ENCODE measurements around the gene CCDC152. TPM values are rescaled to one million over a fixed set of nuclear protein-coding genes. Genes with fewer than 3 reads are reported as not detected.

Gene CCDC152
- total RNA-seq, 1 experiment from 2014 or later = 11.2 TPM

DNA sequence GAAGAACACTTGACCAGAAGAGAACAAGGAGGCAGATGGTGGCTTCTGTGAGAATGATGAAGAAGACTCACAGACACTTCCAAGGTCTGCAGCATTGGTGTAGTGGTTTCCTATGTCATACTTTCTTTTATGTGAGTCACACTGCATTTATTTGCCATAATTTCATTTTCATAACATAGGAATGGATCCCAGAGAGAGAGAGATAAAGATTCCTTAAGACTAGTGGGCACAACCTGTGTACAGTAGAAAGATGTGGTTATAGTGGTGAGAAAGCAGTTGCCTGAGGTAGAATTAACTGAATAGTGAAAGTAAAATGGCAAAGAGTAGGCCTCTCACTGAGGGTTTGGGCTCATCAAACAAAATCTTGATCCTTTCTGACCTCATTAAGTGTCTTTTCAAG, 7.6 kb upstream of the CCDC152 start:
- intact Hi-C loops (cut with micrococcal nuclease; ENCODE audit: unreplicated experiment) = no loop called here
- TF ChIP-seq, protein P1, sequence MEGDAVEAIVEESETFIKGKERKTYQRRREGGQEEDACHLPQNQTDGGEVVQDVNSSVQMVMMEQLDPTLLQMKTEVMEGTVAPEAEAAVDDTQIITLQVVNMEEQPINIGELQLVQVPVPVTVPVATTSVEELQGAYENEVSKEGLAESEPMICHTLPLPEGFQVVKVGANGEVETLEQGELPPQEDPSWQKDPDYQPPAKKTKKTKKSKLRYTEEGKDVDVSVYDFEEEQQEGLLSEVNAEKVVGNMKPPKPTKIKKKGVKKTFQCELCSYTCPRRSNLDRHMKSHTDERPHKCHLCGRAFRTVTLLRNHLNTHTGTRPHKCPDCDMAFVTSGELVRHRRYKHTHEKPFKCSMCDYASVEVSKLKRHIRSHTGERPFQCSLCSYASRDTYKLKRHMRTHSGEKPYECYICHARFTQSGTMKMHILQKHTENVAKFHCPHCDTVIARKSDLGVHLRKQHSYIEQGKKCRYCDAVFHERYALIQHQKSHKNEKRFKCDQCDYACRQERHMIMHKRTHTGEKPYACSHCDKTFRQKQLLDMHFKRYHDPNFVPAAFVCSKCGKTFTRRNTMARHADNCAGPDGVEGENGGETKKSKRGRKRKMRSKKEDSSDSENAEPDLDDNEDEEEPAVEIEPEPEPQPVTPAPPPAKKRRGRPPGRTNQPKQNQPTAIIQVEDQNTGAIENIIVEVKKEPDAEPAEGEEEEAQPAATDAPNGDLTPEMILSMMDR (conservative IDR thresholded peaks at IDR 0.05; ENCODE audit: low read depth, low read length) = no peak
- TF ChIP-seq EZH2 (IDR thresholded peaks at IDR 0.05; ENCODE audit: borderline replicate concordance, low read depth, low read length, poor library complexity, severe bottlenecking) = no peak
- no peak overlapping the region for H3K4me3 ChIP-seq (ENCODE audit: low read depth, low read length, poor library complexity, severe bottlenecking)
- peaks cover 4% of the 10 kb centered on the region for H3K4me1 ChIP-seq (ENCODE audit: insufficient read depth, low read length, poor library complexity, severe bottlenecking)
- H3K27ac ChIP-seq (ENCODE audit: low read depth, low read length, poor library complexity, severe bottlenecking) = no peak overlapping the region
- ChIA-PET CTCF (no interaction called here), POLR2A (ENCODE audit: low non-redundant PET) (no interaction called here)
- H3K9me3 ChIP-seq (ENCODE audit: low read depth, low read length, poor library complexity, severe bottlenecking) = no peaks in the 10 kb centered on the region
- H3K27me3 ChIP-seq (replicated peaks; ENCODE audit: insufficient read depth, low read depth, low read length, poor library complexity) = no peaks in the 10 kb centered on the region
- DNase-seq (ENCODE audit: low spot score) = no peak
- no TSS peak for BruUV-seq (replicated peaks)
- no peaks in the 10 kb centered on the region for H3K36me3 ChIP-seq (ENCODE audit: insufficient read depth, low read length, poor library complexity, severe bottlenecking)

DNA sequence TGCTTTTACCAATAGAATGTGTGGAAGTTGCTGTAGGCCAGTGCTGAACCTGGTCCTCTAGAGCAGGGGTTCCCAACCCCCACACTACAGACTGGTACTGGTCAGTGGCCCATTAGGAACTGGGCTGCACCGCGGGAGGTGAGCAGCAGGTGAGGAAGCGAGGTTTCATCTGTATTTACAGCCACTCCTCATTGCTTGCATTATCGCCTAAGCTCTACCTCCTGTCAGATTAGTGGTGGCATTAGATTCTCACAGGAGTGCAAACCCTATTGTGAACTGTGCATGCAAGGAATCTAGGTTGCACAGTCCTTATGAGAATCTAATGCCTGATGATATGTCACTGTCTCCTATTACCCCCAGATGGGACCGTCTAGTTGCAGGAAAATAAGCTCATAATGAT, 6.1 kb upstream of the CCDC152 start:
- no peaks in the 10 kb centered on the region for H3K36me3 ChIP-seq (ENCODE audit: insufficient read depth, low read length, poor library complexity, severe bottlenecking)
- CTCF ChIA-PET = no interaction called here
- H3K4me1 ChIP-seq (ENCODE audit: insufficient read depth, low read length, poor library complexity, severe bottlenecking) = peaks cover 4% of the 10 kb centered on the region
- intact Hi-C loops (cut with micrococcal nuclease; ENCODE audit: unreplicated experiment) = no loop called here
- no peaks in the 10 kb centered on the region for H3K9me3 ChIP-seq (ENCODE audit: low read depth, low read length, poor library complexity, severe bottlenecking)
- H3K27me3 ChIP-seq (replicated peaks; ENCODE audit: insufficient read depth, low read depth, low read length, poor library complexity) = no peaks in the 10 kb centered on the region
- no peak overlapping the region for H3K27ac ChIP-seq (ENCODE audit: low read depth, low read length, poor library complexity, severe bottlenecking)
- BruUV-seq (replicated peaks) = no TSS peak
- H3K4me3 ChIP-seq (ENCODE audit: low read depth, low read length, poor library complexity, severe bottlenecking) = no peak overlapping the region
- POLR2A ChIA-PET (ENCODE audit: low non-redundant PET) = no interaction called here
- no peak for DNase-seq (ENCODE audit: low spot score)
- TF ChIP-seq, protein P1 (conservative IDR thresholded peaks at IDR 0.05; ENCODE audit: low read depth, low read length) = no peak
- TF ChIP-seq EZH2 (IDR thresholded peaks at IDR 0.05; ENCODE audit: borderline replicate concordance, low read depth, low read length, poor library complexity, severe bottlenecking) = no peak

DNA sequence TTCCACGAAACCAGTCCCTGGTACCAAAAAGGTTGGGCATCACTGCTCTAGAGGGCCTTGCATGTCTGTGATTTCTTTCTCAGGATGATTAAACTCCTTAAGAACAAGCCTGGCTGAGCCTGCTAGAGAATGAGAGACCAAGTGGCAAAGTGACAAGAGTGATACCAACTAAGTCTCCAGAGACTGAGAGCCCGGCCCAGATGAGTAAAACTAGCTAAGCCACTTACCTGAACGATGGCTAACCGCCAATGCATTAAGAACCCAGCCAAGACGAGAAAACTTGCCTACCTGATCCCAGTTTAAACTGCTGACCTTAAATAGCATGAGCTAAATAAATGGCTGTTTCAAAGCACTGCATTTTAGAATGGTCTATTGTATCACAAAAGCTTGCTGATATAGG, 5.6 kb upstream of the CCDC152 start:
- no peak for TF ChIP-seq EZH2 (IDR thresholded peaks at IDR 0.05; ENCODE audit: borderline replicate concordance, low read depth, low read length, poor library complexity, severe bottlenecking)

DNA sequence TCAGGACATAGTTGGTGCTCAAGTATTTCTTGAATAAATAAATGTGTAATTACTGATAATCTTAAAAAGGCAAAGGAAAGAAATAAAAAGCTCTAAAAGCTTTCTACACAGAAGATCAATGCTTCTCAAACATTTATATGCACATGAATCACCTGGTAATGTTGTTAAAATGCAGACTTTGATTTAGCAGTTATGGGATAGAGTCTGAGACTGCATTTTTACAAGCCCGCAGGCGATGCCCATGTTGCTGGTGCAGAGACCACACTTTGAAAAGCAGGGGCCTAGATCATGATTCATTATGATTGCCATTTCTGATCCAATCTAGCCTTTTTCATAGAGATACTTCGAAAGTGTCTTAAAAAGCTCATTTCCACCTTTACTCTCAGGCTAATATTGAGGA, 3.5 kb upstream of the CCDC152 start:
- Histone ChIP-seq H3K36me3 (ENCODE audit: insufficient read depth, low read length, poor library complexity, severe bottlenecking) (no peaks in the 10 kb centered on the region), H3K9me3 (ENCODE audit: low read depth, low read length, poor library complexity, severe bottlenecking) (no peaks in the 10 kb centered on the region), H3K27ac (ENCODE audit: low read depth, low read length, poor library complexity, severe bottlenecking) (no peak overlapping the region), H3K27me3 (replicated peaks; ENCODE audit: insufficient read depth, low read depth, low read length, poor library complexity) (no peaks in the 10 kb centered on the region), H3K4me3 (ENCODE audit: low read depth, low read length, poor library complexity, severe bottlenecking) (no peak overlapping the region), H3K4me1 (ENCODE audit: insufficient read depth, low read length, poor library complexity, severe bottlenecking) (no peaks in the 10 kb centered on the region)
- intact Hi-C loops (cut with micrococcal nuclease; ENCODE audit: unreplicated experiment) = no loop called here
- no TSS peak for BruUV-seq (replicated peaks)
- TF ChIP-seq EZH2 (IDR thresholded peaks at IDR 0.05; ENCODE audit: borderline replicate concordance, low read depth, low read length, poor library complexity, severe bottlenecking) = no peak
- TF ChIP-seq, protein P1 (conservative IDR thresholded peaks at IDR 0.05; ENCODE audit: low read depth, low read length) = no peak
- DNase-seq (ENCODE audit: low spot score) = no peak
- ChIA-PET POLR2A (ENCODE audit: low non-redundant PET) (no interaction called here), CTCF (interaction anchor here (0.7 kb wide), 1 partner anchor 24 kb away, joined by 4 read pairs; no protein-coding TSS in a partner anchor)

More for the DNA sequence above, 5.6 kb upstream of the CCDC152 start:
- no peak overlapping the region for H3K27ac ChIP-seq (ENCODE audit: low read depth, low read length, poor library complexity, severe bottlenecking)
- intact Hi-C loops (cut with micrococcal nuclease; ENCODE audit: unreplicated experiment) = no loop called here
- ChIA-PET CTCF (no interaction called here), POLR2A (ENCODE audit: low non-redundant PET) (no interaction called here)
- H3K27me3 ChIP-seq (replicated peaks; ENCODE audit: insufficient read depth, low read depth, low read length, poor library complexity) = no peaks in the 10 kb centered on the region
- no TSS peak for BruUV-seq (replicated peaks)
- H3K36me3 ChIP-seq (ENCODE audit: insufficient read depth, low read length, poor library complexity, severe bottlenecking) = no peaks in the 10 kb centered on the region
- no peak overlapping the region for H3K4me3 ChIP-seq (ENCODE audit: low read depth, low read length, poor library complexity, severe bottlenecking)
- no peak for DNase-seq (ENCODE audit: low spot score)
- no peaks in the 10 kb centered on the region for H3K9me3 ChIP-seq (ENCODE audit: low read depth, low read length, poor library complexity, severe bottlenecking)
- H3K4me1 ChIP-seq (ENCODE audit: insufficient read depth, low read length, poor library complexity, severe bottlenecking) = peaks cover 3% of the 10 kb centered on the region

Data from A673 (cell line).